H1 (cell line): ENCODE measurements around the gene RCSD1. TPM values are rescaled to one million over a fixed set of nuclear protein-coding genes. Genes with fewer than 3 reads are reported as not detected.

Experiments
- CEBPB ChIP-seq: IDR thresholded peaks from 2 replicates; pipeline ENCODE4 v1.6.1; 2012; ENCODE audit warnings: low read depth, low read length
- CHD2 ChIP-seq: IDR thresholded peaks from 2 replicates; pipeline ENCODE4 v1.6.1; 2012; ENCODE audit warnings: low read length, improper control_type of control experiment
- CTCF ChIP-seq, 3 experiments: IDR thresholded peaks; 1 replicate in 2 of 3; 2 replicates in 1 of 3; pipeline versions ENCODE4 v1.5.1 to v1.6.1; 2011; ENCODE audit warnings: low read length in 3 of 3, mild to moderate bottlenecking in 3 of 3, inconsistent platforms in 2 of 3, low read depth in 1 of 3, moderate library complexity in 1 of 3; ENCODE audit not compliant: insufficient read depth in 1 of 3; ENCODE audit errors: control extremely low read depth in 1 of 3
- FOSL1 ChIP-seq: IDR thresholded peaks from 2 replicates; pipeline ENCODE4 v1.6.1; 2011; ENCODE audit warnings: mild to moderate bottlenecking, low read depth, low read length, moderate library complexity; ENCODE audit not compliant: insufficient read depth
- polyA plus RNA-seq, 7 experiments: library from polyadenylated mRNA; depleted of rRNA in 3 of 7; stranded (reverse) in 5 of 7; unstranded in 2 of 7; fragments of >200 nt in 5 of 7; fragments of 200-250 nt in 2 of 7; gene quantifications; 1 replicate in 5 of 7; 2 replicates in 1 of 7; 4 replicates in 1 of 7; pipeline versions ENCODE4 v1.2.1 to v1.2.3, GENCODE V29; 2011 to 2013; ENCODE audit warnings: missing spikeins in 2 of 7, mixed read lengths in 2 of 7
- total RNA-seq: library from RNA; stranded (reverse); fragmentation: NEBNext Ultra II Directional; extraction: Animal tissue kit (Norgen Biotek cat#: 25700); gene quantifications from 2 replicates; pipeline ENCODE4 v1.2.1, GENCODE V29; 2021

RCSD1 gene
- total and polyA plus RNA-seq, 2 of the 8 experiments (the other 6 are each of a cell fraction or from before 2014, with no cell fraction given): 0.47 to 0.69 TPM

- TF ChIP-seq CTCF (IDR thresholded peaks at IDR 0.05; ENCODE audit: control extremely low read depth in 1 of 3, insufficient read depth in 1 of 3, low read depth in 1 of 3, low read length in 3 of 3) (no peak), CEBPB (no peak), FOSL1 (no peak), CHD2 (no peak)
- TF ChIP-seq, all 59 proteins: peak for 0
Observed at GRCh38 chr1:167587872-167588271, 42.2 kb upstream of the RCSD1 start (continued).
